GM12891 (cell line): Measurements from ENCODE around the gene PELI1.

Experiments used
- POLR2A ChIP-seq: IDR thresholded peaks from 2 replicates; pipeline ENCODE4 v1.6.1; 2011; ENCODE audit warnings: low read depth, low read length, control low read depth
- POLR2AphosphoS5 ChIP-seq: IDR thresholded peaks from 2 replicates; pipeline ENCODE4 v1.6.1; 2011; ENCODE audit warnings: low read depth, low read length, control low read depth
- POU2F2 ChIP-seq: IDR thresholded peaks from 2 replicates; pipeline ENCODE4 v1.6.1; 2011; ENCODE audit warnings: low read depth, mild to moderate bottlenecking, control low read depth, low read length, moderate library complexity
- SPI1 ChIP-seq: IDR thresholded peaks from 2 replicates; pipeline ENCODE4 v1.6.1; 2011; ENCODE audit warnings: low read depth, low read length, control low read depth

- no peak for TF ChIP-seq POLR2A
- no peak for TF ChIP-seq SPI1
- no peak for TF ChIP-seq POLR2AphosphoS5
- no peak for TF ChIP-seq POU2F2
These were observed 24.0 kb upstream of the PELI1 start for GRCh38 chr2:64168201-64168600.
